ENCODE results near the gene SLC17A7.

The SLC17A7 gene

DNA sequence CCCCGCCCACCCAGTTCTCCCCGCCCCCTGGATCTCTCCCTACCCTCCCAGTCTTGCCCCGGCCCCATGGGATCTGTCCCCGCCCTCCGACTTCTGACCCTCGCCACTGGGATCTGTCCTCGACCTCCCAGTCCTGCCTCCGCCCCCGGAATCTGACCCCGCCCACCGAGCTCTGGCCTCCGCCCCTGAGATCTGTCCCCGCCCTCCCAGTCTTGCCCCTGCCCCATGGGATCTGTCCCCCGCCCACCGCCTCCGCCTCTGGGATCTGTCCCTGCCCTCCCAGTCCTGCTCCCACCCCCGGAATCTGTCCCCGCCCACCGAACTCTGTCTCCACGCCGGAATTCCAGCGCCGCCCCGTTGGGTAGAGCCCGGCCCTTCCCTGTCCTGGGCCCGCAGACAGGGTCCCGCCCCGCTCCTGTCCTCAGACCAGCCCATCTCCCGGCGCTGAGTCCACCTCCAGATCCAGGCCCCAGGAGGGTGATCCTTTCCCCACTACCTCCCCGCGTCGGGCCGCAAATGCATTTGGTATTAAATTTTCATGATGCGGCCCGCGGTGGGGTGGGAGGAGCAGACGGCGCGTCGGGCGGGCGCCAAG lies 1.5 kb upstream of the SLC17A7 start (continued):
- TF ChIP-seq ZBTB6 (tag by site-specific recombination; IDR thresholded peaks at IDR 0.05) (no peak), SP2 (tag by site-specific recombination; IDR thresholded peaks at IDR 0.05) (peak; percentile 67), SALL2 (tag by site-specific recombination; IDR thresholded peaks at IDR 0.05; ENCODE audit: borderline replicate concordance) (no peak), SP7 (tag by site-specific recombination; IDR thresholded peaks at IDR 0.05) (no peak), KLF7 (tag by site-specific recombination; IDR thresholded peaks at IDR 0.05; ENCODE audit: borderline replicate concordance) (no peak), ZBTB21 (tag by site-specific recombination; IDR thresholded peaks at IDR 0.05) (no peak), ZNF701 (tag by site-specific recombination; IDR thresholded peaks at IDR 0.05) (no peak), ZNF37A (tag by site-specific recombination; IDR thresholded peaks at IDR 0.05) (no peak), ZNF350 (tag by site-specific recombination; IDR thresholded peaks at IDR 0.05) (no peak), ZNF311 (tag by site-specific recombination; IDR thresholded peaks at IDR 0.05; ENCODE audit: borderline replicate concordance) (no peak), ZNF660 (tag by site-specific recombination; IDR thresholded peaks at IDR 0.05) (no peak), RBAK (tag by site-specific recombination; IDR thresholded peaks at IDR 0.05) (no peak), KLF16 (tag by site-specific recombination; IDR thresholded peaks at IDR 0.05) (no peak), ZNF596 (tag by site-specific recombination; IDR thresholded peaks at IDR 0.05) (no peak), BCL11A (tag by site-specific recombination; IDR thresholded peaks at IDR 0.05; ENCODE audit: low read depth) (no peak), ZNF394 (tag by site-specific recombination; IDR thresholded peaks at IDR 0.05; ENCODE audit: borderline replicate concordance) (no peak), ZNF184 (tag by site-specific recombination; IDR thresholded peaks at IDR 0.05) (no peak), HOXC10 (CRISPR knock-in tag; IDR thresholded peaks at IDR 0.05) (no peak), GLIS1 (tag by site-specific recombination; IDR thresholded peaks at IDR 0.05) (no peak), ZFHX2 (tag by site-specific recombination; conservative IDR thresholded peaks at IDR 0.05) (peak; percentile 36), ZNF16 (tag by site-specific recombination; IDR thresholded peaks at IDR 0.05; ENCODE audit: low read depth) (no peak), IKZF3 (tag by site-specific recombination; IDR thresholded peaks at IDR 0.05) (peak; percentile 86), ZNF341 (tag by site-specific recombination; IDR thresholded peaks at IDR 0.05; ENCODE audit: low read depth) (no peak), ZNF416 (tag by site-specific recombination; IDR thresholded peaks at IDR 0.05) (no peak), ZNF621 (tag by site-specific recombination; IDR thresholded peaks at IDR 0.05) (no peak), ZNF239 (tag by site-specific recombination; IDR thresholded peaks at IDR 0.05) (no peak), ZNF114 (tag by site-specific recombination; IDR thresholded peaks at IDR 0.05) (no peak), ZNF529 (tag by site-specific recombination; IDR thresholded peaks at IDR 0.05; ENCODE audit: insufficient replicate concordance) (no peak)
- TF ChIP-seq, protein P1, sequence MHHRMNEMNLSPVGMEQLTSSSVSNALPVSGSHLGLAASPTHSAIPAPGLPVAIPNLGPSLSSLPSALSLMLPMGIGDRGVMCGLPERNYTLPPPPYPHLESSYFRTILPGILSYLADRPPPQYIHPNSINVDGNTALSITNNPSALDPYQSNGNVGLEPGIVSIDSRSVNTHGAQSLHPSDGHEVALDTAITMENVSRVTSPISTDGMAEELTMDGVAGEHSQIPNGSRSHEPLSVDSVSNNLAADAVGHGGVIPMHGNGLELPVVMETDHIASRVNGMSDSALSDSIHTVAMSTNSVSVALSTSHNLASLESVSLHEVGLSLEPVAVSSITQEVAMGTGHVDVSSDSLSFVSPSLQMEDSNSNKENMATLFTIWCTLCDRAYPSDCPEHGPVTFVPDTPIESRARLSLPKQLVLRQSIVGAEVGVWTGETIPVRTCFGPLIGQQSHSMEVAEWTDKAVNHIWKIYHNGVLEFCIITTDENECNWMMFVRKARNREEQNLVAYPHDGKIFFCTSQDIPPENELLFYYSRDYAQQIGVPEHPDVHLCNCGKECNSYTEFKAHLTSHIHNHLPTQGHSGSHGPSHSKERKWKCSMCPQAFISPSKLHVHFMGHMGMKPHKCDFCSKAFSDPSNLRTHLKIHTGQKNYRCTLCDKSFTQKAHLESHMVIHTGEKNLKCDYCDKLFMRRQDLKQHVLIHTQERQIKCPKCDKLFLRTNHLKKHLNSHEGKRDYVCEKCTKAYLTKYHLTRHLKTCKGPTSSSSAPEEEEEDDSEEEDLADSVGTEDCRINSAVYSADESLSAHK (tag by site-specific recombination; IDR thresholded peaks at IDR 0.05), result no peak
- TF ChIP-seq, protein P2, sequence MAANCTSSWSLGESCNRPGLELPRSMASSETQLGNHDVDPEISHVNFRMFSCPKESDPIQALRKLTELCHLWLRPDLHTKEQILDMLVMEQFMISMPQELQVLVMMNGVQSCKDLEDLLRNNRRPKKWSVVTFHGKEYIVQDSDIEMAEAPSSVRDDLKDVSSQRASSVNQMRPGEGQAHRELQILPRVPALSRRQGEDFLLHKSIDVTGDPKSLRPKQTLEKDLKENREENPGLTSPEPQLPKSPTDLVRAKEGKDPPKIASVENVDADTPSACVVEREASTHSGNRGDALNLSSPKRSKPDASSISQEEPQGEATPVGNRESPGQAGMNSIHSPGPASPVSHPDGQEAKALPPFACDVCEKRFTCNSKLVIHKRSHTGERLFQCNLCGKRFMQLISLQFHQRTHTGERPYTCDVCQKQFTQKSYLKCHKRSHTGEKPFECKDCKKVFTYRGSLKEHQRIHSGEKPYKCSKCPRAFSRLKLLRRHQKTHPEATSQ (tag by site-specific recombination; IDR thresholded peaks at IDR 0.05), result no peak
- TF ChIP-seq, protein P3, sequence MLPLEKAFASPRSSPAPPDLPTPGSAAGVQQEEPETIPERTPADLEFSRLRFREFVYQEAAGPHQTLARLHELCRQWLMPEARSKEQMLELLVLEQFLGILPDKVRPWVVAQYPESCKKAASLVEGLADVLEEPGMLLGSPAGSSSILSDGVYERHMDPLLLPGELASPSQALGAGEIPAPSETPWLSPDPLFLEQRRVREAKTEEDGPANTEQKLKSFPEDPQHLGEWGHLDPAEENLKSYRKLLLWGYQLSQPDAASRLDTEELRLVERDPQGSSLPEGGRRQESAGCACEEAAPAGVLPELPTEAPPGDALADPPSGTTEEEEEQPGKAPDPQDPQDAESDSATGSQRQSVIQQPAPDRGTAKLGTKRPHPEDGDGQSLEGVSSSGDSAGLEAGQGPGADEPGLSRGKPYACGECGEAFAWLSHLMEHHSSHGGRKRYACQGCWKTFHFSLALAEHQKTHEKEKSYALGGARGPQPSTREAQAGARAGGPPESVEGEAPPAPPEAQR (tag by site-specific recombination; IDR thresholded peaks at IDR 0.05), result no peak
- TF ChIP-seq, protein P4, sequence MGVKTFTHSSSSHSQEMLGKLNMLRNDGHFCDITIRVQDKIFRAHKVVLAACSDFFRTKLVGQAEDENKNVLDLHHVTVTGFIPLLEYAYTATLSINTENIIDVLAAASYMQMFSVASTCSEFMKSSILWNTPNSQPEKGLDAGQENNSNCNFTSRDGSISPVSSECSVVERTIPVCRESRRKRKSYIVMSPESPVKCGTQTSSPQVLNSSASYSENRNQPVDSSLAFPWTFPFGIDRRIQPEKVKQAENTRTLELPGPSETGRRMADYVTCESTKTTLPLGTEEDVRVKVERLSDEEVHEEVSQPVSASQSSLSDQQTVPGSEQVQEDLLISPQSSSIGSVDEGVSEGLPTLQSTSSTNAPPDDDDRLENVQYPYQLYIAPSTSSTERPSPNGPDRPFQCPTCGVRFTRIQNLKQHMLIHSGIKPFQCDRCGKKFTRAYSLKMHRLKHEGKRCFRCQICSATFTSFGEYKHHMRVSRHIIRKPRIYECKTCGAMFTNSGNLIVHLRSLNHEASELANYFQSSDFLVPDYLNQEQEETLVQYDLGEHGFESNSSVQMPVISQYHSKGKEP (tag by site-specific recombination; IDR thresholded peaks at IDR 0.05), result no peak
- TF ChIP-seq, protein P5, sequence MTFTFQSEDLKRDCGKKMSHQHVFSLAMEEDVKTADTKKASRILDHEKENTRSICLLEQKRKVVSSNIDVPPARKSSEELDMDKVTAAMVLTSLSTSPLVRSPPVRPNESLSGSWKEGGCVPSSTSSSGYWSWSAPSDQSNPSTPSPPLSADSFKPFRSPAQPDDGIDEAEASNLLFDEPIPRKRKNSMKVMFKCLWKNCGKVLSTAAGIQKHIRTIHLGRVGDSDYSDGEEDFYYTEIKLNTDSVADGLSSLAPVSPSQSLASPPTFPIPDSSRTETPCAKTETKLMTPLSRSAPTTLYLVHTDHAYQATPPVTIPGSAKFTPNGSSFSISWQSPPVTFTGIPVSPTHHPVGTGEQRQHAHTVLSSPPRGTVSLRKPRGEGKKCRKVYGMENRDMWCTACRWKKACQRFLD (tag by site-specific recombination; IDR thresholded peaks at IDR 0.05), result no peak

Data from HEK293 (cell line).